GM19240 (cell line): ENCODE results near the gene TPMT.
"Not testable (repeated sequence)": the region's sequence is repeated elsewhere in the genome, so short reads cannot be mapped to it uniquely, and the experiment has no call there.

Source experiments
- DNase-seq: peaks from one replicate; pipeline ENCODE4 v3.0.0; 2011; ENCODE audit warnings: low spot score; ENCODE audit not compliant: insufficient read length

TPMT gene

GRCh38 chr6:18155864-18156421 is 1.1 kb upstream of the TPMT start:
- DNase-seq, result peak; percentile 23

DNA sequence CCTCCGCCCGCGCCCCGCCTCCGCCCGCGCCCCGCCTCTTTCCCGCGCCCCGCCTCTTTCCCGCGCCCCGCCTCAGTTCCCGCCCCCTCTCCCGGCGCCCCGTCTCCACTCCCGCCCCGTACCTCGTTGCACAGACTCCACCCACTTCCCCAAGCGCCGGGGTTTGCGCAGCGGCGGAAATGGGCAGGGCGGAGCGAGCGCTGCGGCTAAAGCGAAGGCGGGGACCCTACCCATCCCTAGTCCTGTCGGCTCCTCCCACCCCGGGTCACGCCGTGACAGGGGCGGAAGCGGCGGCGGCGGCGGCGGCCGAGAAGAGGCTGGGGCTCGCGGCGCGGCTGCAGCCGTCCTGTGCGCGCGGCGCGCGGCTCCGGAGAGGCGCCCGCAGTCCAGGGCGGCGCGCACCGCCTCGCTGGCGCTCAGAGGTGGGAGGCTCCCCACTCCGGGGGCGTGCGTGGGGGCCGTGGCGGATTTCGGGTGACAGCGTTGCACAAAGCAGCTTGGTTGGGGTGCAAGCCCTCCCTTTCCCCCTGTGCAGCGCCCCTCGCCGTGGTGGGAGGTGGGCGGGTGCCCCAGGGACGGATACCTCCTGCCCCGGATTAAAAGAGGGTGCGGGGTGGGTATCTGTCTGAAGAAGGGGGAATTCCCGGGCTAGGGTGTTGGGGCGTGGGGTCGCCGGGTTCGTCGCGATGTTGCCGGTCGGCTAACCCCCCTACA is 430 bp upstream of the TPMT start, which contains the start of gene KDM1B:
Gene KDM1B, plus strand, starts transcription at position 273 of the 714 bp plus-strand sequence. CDS start 4,474 bp downstream, outside the sequence.
- DNase-seq, result peak; percentile 92

DNA sequence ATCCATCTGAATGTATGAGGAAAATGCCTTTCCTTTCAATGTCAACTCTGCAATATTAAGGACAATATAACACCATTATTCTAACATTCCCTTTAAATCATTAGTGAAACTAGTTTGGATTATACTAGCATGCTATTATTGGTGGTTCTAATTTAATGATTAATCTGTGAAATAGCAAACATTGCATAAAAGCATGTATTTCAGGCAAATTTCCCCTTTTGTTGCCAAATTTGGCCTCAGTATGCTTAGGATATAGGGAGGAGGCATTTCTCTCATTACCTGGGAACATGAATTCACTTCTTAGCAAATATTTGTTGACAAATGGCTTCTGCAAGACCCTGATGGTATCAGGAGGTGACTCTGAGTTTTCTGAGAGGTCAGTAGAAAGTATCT is 1.6 kb downstream of the TPMT start:
- DNase-seq, result no peak

DNA sequence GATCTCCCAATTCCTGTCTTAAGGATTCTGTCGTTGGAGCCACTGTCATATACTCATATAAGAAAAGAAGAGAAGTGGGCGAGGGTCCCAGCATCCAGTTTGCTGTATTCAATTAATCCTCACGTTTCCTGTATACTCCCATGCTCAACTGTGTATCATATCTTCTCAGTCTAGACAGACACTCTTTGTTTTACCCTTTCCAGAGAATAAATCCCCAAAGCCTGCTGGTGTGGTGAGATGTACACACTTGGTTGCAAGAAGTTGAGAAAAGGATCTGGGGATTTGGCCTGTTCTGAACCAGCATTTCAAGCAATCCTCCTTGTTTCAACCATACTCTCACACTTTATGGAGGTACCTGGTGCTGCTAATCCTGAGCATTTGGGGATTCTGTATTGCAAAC is 3.1 kb downstream of the TPMT start:
- DNase-seq, result no peak

DNA sequence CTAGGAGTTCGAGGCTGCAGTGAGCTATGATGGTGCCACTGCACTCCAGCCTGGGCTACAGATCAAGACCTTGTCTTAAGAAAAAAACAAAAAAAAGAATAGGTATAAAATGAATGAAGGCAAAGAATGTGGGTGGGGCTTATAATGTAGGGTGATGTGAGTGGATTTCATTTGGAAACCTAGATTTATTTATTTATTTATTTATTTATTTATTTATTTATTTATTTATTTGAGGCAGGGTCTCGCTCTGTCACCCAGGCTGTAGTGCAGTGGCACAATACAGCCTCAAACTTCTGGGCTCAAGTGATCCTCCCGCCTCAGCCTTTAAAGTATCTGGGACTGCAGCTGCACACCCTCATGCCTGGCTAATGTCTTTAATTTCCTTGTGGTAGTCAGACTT is 3.5 kb downstream of the TPMT start:
- not testable (repeated sequence) for DNase-seq

- DNase-seq, result no peak
These were observed 6.4 kb downstream of the TPMT start for GRCh38 chr6:18148304-18149025.

- no peak for DNase-seq
These were observed 7.3 kb downstream of the TPMT start for GRCh38 chr6:18147616-18148015.

DNA sequence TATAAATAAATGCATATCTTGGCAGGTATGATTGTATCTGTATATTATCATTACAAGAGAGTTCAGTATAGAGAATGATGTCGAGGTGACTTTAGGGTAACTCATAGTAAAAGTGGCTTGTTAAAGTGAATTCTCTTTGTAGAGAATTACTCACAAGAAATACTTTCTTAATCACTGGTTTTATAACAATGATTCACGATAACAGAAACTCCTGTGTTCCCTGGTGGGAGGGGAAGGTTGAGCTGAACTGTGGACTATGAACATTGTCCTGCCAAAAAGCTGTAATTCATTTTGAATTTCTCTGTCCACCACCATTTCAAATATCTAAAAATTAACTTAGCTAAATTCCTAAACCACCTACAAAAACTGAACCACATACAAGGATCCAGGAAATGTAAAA is 7.7 kb downstream of the TPMT start:
- no peak for DNase-seq

GRCh38 chr6:18142591-18142861 is 12.4 kb downstream of the TPMT start:
- no peak for DNase-seq

GRCh38 chr6:18141805-18142590 is 12.9 kb downstream of the TPMT start:
- no peak for DNase-seq

DNA sequence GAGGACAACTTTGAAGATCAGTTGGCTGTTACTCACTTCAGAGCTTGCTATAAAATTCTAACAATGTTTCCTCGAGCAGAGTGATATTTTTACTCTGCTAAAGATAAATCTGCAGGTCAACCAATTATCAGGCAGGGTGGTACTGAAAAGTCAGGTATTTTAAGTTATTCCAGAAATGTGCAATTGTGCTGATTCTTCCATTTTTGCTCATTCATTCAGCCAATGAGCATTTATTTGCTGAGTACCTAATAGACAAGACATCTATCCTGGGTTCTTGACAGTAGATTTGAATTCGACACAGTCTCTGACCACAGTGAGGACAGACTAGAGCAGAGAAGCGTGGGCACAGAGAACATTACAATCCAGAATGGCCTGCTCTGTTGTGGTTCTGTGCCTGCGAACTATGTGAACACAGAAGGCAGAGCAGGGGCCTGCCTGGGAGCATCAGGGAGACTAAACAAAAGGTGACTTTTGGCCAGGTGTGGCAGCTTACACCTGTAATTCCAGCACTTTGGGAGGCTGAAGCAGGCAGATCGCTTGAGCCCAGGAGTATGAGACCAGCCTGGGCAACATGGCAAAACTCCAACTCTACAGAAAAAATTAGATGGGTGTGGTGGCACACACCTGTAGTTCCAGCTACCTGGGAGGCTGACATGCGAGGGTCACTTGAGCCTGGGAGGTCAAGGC is 14.8 kb downstream of the TPMT start:
- DNase-seq, result no peak

DNA sequence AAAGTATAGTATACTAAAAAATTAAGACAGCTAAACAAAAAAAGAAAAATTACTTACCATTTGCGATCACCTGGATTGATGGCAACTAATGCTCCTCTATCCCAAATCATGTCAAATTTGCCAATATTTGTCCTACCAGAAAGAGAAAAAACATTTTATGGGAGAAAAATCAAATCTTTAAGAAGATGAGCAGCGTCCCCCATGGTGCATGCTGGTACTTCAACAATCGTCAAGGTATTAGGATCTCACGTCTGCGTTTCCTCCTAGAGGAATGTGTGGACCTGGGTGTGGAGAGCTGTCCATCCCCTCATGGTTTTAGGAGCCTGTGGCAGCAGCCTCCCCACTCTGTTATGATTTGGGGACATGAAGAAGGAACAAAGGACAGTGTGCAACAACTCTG is 16.0 kb downstream of the TPMT start:
- no peak for DNase-seq

- no peak for DNase-seq
These were observed 18.6 kb downstream of the TPMT start for GRCh38 chr6:18136260-18136659.

- DNase-seq, result no peak
These were observed 19.7 kb downstream of the TPMT start for GRCh38 chr6:18135171-18135570.

GRCh38 chr6:18132346-18132745 is 22.5 kb downstream of the TPMT start:
- DNase-seq, result no peak

DNA sequence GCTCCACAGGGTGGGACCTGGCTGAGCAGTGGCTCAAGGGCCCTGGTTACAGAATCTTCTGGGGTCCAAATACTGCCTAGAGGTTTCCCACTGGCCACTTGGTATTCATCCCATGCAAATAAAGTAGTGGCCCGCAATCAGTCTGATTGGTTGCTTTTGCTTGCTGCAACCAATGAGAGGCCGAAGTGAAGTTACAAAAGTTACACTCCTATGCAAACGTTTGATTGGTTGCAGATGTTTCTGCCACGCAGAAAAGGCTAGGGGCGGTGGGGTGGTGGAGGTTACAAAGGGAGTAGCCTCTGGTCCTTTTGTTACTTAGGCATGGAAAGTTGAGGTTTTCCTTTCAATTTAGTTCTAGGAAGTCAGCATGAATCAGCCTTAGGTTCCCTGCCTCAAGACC is 28.8 kb downstream of the TPMT start:
- DNase-seq, result no peak

GRCh38 chr6:18122128-18123093 is 32.5 kb downstream of the TPMT start, which contains the start of gene NHLRC1:
Gene NHLRC1, minus strand, starts transcription at chr6:18122677. Its CDS starts 71 bp downstream, at chr6:18122606.
- DNase-seq, result peak; percentile 11

- no peak for DNase-seq
These were observed 33.2 kb downstream of the TPMT start for GRCh38 chr6:18121580-18122127.

DNA sequence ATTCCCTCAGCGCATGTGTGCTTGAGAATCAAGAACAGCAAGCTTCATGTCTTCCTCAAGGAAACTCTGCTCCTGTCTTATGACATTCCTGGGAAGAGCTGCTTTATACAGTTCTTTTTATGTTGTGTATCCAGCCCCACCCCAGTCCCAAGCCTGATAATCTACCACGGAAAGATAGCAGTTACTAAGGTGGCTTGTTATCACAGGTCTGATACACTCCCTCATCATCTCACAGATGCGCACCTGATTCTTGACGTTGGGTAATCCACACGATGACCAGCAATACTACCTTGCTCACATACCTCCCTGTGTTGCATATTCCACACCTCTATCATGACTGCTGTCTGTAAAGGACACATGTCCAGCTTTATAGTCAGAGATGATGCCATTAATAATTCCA is 35.6 kb downstream of the TPMT start:
- no peak for DNase-seq

DNA sequence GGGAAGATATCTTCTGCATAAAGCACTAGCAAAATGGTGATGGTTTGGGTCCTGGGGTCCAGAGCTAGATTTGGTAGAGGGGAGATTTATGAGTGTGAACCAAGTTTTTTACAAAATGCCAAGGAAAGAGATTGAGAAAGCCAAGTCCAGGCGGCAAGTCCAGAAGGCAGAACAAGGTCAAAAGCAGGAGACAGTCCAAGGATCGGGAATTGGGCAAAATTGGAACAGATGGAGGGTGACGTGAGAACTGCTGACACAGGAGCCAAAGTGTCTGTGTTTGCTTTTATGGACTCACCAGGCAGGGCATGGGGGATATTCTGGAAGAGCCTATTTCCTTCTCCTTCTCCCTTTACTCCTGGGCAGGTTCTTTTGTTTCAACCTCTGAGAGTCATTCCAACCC is 36.5 kb downstream of the TPMT start:
- no peak for DNase-seq
